K562 (cell line): Measurements from ENCODE around the gene HSD17B13.

Source experiments
- CEBPZ ChIP-seq: fragments of 150-350 bp; IDR thresholded peaks from 2 replicates; pipeline ENCODE4 v1.6.1; 2014; ENCODE audit warnings: low read depth, mild to moderate bottlenecking, low read length, borderline replicate concordance
- CTCF ChIP-seq, 3 experiments: IDR thresholded peaks in 2 of 3; conservative IDR thresholded peaks in 1 of 3; 2 replicates each; pipeline ENCODE4 v1.5.1; 2011 to 2012; ENCODE audit warnings: low read length in 3 of 3, mild to moderate bottlenecking in 3 of 3, control low read depth in 2 of 3, improper control_type of control experiment in 1 of 3, inconsistent platforms in 1 of 3, low read depth in 1 of 3, mixed read lengths in 1 of 3, moderate library complexity in 1 of 3; ENCODE audit not compliant: insufficient read depth in 2 of 3
- ESRRA ChIP-seq: fragments of 450-650 bp; IDR thresholded peaks from 2 replicates; pipeline ENCODE4 v1.6.1; 2014; ENCODE audit warnings: low read depth, mild to moderate bottlenecking, moderate library complexity, borderline replicate concordance
- FOXJ2 ChIP-seq: fragments of 200-800 bp; sonication (Bioruptor generic); IDR thresholded peaks from 2 replicates; pipeline ENCODE4 v1.6.1; 2016; ENCODE audit warnings: missing genetic modification characterization, missing compliant biosample characterization
- FOXK2 ChIP-seq, 2 experiments: fragments of 450-650 bp; IDR thresholded peaks in 1 of 2; conservative IDR thresholded peaks in 1 of 2; 2 replicates each; pipeline ENCODE4 v1.6.1; 2016; ENCODE audit warnings: low read depth in 2 of 2, mild to moderate bottlenecking in 1 of 2
- NCOR1 ChIP-seq: fragments of 450-650 bp; IDR thresholded peaks from 2 replicates; pipeline ENCODE4 v1.6.1; 2016; ENCODE audit warnings: mild to moderate bottlenecking, moderate library complexity
- NKRF ChIP-seq: fragments of 450-650 bp; IDR thresholded peaks from 2 replicates; pipeline ENCODE4 v1.6.1; 2016; ENCODE audit warnings: borderline replicate concordance
- POLR2A ChIP-seq: fragments of 450-650 bp; conservative IDR thresholded peaks from 2 replicates; pipeline ENCODE4 v1.6.1; 2016
- RBM17 ChIP-seq: fragments of 200-400 bp; formaldehyde crosslinking; IDR thresholded peaks from 2 replicates; pipeline ENCODE4 v1.6.1; 2017; ENCODE audit warnings: low read depth, mild to moderate bottlenecking, low read length, borderline replicate concordance
- SMARCC2 ChIP-seq: fragments of 450-650 bp; IDR thresholded peaks from 2 replicates; pipeline ENCODE4 v1.6.1; 2017; ENCODE audit warnings: antibody characterized with exemption, moderate library complexity, mild to moderate bottlenecking, low read depth
- TAF1 ChIP-seq: IDR thresholded peaks from 2 replicates; pipeline ENCODE4 v1.6.1; 2011; ENCODE audit warnings: mild to moderate bottlenecking, low read length, moderate library complexity; ENCODE audit not compliant: insufficient read depth, control insufficient read depth, severe bottlenecking; ENCODE audit errors: extremely low read depth
- ZNF79 ChIP-seq: fragments of 250-450 bp; sonication (Bioruptor Pico); IDR thresholded peaks from 2 replicates; pipeline ENCODE4 v1.4.0; 2020; ENCODE audit warnings: low read depth, mild to moderate bottlenecking, moderate library complexity

DNA sequence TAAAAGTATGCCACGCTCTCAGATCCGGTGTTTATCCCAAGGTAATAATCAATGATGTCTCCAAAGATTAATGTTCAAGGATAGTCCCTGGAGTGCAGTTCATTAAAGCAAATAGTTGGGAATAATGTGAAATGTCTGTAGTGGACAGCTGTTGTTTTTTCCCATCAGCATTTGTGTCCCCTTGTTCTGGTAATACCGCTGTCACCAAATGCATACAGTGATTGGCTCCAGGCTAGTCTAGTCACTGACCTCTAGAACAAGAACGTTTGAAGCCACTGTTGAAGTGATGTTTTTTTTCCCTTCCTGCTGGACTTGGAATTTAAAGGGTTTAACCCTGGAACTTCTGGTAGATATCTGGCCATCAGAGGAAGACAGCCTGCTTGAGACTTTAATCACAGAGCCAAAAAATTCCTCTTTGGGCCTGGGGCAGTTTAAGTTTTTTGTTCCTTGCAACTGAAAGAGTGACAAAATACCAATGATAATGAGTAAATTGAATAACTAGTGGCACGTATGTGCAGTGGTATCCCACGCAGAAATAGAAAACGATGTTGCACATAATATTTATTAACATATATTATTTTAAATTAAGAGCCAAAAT lies 37.8 kb upstream of the HSD17B13 start:
- TF ChIP-seq CTCF (IDR thresholded peaks at IDR 0.05 in 2 of 3, conservative IDR thresholded peaks at IDR 0.05 in 1 of 3; ENCODE audit: insufficient read depth in 2 of 3, low read depth in 1 of 3, low read length in 3 of 3) (no peak), SMARCC2 (no peak), POLR2A (no peak), ESRRA (no peak), CEBPZ (no peak), ZNF79 (CRISPR knock-in tag) (no peak), FOXJ2 (no peak), RBM17 (no peak), NCOR1 (no peak), TAF1 (no peak), NKRF (no peak), FOXK2 (conservative IDR thresholded peaks at IDR 0.05 in 1 of 2, IDR thresholded peaks at IDR 0.05 in 1 of 2; ENCODE audit: low read depth in 2 of 2) (no peak)
